ENCODE data around the gene TFR2. TPM values are rescaled to one million over a fixed set of nuclear protein-coding genes. Genes with fewer than 3 reads are reported as not detected.

The TFR2 gene
- 0.31 TPM for total RNA-seq

DNA sequence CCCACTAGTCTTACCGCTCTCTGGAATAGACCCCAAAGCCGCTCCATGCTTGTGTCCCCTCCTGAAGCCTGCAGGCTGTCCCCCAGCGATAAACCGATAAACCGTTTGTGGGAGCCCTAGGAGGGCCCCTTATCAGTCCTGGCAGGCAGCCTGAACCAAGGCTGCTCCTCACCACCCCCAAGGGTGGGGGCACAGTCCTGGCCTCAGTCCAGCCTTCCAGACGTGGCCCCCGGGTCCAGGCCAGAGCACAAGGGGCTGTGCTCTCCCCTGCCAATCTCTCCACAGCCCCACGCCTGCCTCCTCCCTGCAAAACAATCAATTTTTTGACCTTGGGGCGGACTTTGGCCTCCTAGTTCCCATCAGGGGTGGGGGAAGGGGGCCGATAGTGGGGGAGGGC, at the start of gene TFR2:
TSS of gene TFR2 (minus strand) at position 90 of the 397 bp plus-strand sequence. CDS start at position 47, 43 bp downstream.
- Histone ChIP-seq H3K4me1 (ENCODE audit: insufficient read depth, low read length) (no peaks in the 10 kb centered on the region), H3K9me3 (ENCODE audit: low read depth, low read length) (no peaks in the 10 kb centered on the region), H3K27me3 (ENCODE audit: insufficient read depth, low read length) (no peaks in the 10 kb centered on the region), H3K4me3 (ENCODE audit: low read length) (no peak within 1 kb of the TSS)

DNA sequence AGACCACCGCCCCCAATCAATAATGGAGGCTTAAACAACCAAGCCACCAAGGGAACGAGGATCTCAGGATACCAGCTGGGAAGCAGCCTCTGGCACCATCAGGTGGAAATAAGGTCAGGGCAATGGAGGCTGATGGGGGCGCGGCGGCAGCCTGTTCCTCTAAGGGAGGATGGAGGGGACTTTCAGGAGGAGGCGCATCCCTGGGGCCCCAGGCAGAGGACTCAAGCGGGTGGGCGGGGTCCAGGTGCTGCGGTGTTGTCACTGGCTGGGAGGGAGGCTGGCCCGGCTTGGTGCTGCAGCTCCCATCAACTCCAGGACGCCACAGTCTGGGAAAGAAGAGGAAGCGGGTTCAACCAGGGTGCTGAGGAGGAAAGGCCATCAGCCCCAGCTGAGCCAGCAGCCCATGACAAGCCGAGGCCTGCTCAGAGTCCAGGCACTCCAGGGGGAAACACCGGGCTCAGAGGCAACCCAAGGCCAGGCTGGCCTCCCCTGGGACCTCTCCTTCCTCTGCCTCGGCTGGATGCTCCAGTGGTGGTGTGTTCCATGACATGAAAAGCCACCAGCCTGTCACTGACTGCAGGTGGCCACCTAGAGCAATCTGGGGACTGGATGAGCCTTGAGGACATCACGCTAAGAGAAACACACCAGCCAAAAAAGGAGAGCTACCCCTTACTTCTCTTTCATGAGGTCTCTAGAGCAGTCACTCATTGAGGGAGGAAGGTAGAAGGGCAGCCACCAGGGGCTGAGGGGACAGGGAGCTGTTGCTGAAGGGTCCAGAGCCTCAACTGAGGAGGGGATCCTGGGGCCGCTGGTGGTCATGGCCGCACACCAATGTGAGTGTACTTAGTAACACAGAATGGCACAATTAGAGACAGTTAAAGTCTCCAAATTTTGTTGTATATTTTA, 48.1 kb upstream of the TFR2 start:
- Histone ChIP-seq H3K9me3 (ENCODE audit: low read depth, low read length) (no peaks in the 10 kb centered on the region), H3K4me1 (ENCODE audit: insufficient read depth, low read length) (peaks cover 38% of the 10 kb centered on the region), H3K4me3 (ENCODE audit: low read length) (no peak overlapping the region), H3K27me3 (ENCODE audit: insufficient read depth, low read length) (no peaks in the 10 kb centered on the region)

DNA sequence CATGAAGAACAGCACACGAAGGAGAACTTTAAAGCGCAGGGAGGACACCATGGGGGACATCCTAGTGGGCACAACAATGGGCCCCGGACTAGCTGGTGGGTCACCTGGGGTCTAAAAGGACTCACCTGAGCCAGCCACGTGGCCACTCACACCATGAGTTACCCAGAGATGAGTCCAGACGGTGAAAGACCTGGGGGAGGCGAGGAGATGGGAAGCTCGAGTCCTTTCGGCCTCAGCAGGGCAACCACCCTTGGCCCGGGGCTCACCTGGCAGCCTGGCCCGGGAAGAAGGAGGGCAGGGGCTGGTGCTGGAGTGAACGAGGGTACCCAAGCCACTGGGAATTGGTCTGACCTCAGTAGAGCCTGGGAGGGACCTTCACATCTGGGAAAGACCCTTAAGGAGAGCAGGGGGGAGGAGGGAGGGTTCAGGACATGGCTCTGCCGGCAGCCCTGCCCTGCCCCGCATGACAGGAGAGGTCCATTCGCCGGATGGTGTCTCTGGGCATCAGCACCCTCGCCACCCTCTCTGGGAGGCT, 47.0 kb upstream of the TFR2 start:
- Histone ChIP-seq H3K9me3 (ENCODE audit: low read depth, low read length) (no peaks in the 10 kb centered on the region), H3K27me3 (ENCODE audit: insufficient read depth, low read length) (no peaks in the 10 kb centered on the region), H3K4me3 (ENCODE audit: low read length) (no peak overlapping the region), H3K4me1 (ENCODE audit: insufficient read depth, low read length) (peaks cover 37% of the 10 kb centered on the region)

DNA sequence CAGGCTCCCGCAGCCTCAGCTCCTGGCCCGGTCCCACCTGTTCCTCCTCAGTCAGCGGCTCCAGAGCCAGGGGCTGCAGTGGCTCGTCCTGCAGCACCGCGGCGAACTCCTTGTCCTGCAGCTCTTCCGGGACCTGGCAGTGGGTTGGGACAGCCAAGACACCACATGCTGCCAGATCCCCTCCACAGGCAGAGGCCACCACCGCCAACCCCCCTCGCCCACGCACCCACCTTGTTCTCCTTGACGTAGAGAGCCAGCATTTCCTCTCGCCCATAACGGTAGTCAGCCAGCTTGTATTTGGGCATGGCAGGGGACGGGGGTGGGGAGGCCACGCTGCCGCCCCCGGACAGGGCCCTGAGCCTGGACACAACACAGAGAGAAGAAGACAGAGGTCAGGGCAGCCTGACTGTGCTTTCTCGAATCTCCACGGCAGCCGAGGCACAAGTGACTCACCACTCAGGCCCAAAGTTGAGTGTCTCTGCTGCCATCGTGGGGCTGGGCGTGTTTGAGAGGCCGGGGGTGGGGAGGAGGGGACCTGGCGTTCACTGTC, 46.5 kb upstream of the TFR2 start:
- H3K27me3 ChIP-seq (ENCODE audit: insufficient read depth, low read length), result no peaks in the 10 kb centered on the region
- no peaks in the 10 kb centered on the region for H3K9me3 ChIP-seq (ENCODE audit: low read depth, low read length)
- peaks cover 31% of the 10 kb centered on the region for H3K4me1 ChIP-seq (ENCODE audit: insufficient read depth, low read length)
- H3K4me3 ChIP-seq (ENCODE audit: low read length), result no peak overlapping the region

DNA sequence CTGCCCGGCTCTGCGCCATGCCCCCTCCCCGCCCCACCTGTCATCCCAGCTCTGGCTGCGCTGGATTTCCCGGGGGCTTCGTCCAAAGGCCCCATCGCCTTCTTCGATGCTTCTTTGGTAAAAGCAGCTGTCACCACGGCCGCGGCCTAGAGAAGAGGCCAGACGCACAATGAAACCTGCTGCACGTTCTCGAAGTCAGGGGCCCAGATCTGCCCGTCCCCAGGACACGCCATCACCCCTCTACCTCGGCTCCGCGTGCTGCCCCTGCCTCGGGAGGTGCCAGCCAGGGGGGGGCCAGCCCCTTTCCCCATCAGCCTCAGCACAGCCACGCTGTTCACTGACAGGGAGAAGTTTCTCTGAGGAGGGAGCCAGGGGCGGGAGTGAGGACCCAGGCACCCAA, 45.9 kb upstream of the TFR2 start:
- H3K4me3 ChIP-seq (ENCODE audit: low read length), result no peak overlapping the region
- H3K27me3 ChIP-seq (ENCODE audit: insufficient read depth, low read length), result no peaks in the 10 kb centered on the region
- peaks cover 26% of the 10 kb centered on the region for H3K4me1 ChIP-seq (ENCODE audit: insufficient read depth, low read length)
- no peaks in the 10 kb centered on the region for H3K9me3 ChIP-seq (ENCODE audit: low read depth, low read length)

DNA sequence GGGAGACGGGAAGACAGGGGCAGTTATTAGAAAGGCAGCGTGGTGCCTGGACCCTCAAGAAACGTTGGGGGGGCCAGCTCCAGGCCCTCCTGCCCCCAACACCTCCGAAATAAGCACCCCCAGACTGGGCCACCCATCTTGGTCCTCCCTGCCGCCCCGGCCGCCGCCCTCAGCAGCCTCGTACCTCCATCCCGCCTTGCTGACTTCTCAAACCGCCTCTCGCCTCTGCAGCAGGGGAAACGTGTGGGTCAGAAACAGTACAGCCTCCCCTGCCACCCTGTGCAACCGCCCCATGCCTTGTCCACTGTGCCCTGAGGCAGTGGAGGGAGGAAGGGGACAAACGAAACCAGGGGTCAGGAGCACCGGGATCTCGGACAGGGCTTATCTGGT, 45.5 kb upstream of the TFR2 start:
- no peak overlapping the region for H3K4me3 ChIP-seq (ENCODE audit: low read length)
- H3K9me3 ChIP-seq (ENCODE audit: low read depth, low read length), result no peaks in the 10 kb centered on the region
- H3K4me1 ChIP-seq (ENCODE audit: insufficient read depth, low read length), result peaks cover 21% of the 10 kb centered on the region
- no peaks in the 10 kb centered on the region for H3K27me3 ChIP-seq (ENCODE audit: insufficient read depth, low read length)

DNA sequence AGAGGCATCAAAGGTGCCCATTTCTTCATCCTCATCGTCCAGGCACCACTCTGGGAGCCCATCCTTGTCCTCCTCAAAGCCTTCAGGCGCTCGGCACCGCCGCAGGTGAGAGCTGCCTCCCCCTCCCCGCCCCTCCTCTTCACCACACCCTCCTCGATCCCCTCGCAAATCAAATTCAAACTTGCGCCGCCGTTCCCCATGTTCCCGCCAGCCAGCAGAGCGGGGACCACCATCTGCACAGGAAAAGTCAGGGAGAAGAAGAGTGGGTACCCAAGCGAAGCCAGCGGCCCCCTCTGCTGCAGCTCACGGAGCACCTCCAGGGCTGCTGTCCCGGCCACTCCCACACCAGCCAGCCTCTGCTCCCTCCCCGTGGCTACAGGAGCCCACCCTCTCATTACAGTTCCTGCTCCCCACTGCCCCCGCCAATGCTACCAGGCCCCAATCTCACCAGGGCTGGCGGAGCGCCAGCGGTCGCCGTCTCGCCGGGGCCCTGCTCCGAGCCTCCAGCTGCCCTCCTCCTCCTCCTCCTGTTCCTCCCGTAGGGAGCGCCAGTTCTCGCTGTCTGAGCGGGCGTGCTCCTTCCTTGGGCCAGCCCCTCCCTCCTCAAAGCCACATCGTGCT, 45.0 kb upstream of the TFR2 start:
- Histone ChIP-seq H3K4me3 (ENCODE audit: low read length) (no peak overlapping the region), H3K4me1 (ENCODE audit: insufficient read depth, low read length) (peaks cover 16% of the 10 kb centered on the region), H3K9me3 (ENCODE audit: low read depth, low read length) (no peaks in the 10 kb centered on the region), H3K27me3 (ENCODE audit: insufficient read depth, low read length) (no peaks in the 10 kb centered on the region)

DNA sequence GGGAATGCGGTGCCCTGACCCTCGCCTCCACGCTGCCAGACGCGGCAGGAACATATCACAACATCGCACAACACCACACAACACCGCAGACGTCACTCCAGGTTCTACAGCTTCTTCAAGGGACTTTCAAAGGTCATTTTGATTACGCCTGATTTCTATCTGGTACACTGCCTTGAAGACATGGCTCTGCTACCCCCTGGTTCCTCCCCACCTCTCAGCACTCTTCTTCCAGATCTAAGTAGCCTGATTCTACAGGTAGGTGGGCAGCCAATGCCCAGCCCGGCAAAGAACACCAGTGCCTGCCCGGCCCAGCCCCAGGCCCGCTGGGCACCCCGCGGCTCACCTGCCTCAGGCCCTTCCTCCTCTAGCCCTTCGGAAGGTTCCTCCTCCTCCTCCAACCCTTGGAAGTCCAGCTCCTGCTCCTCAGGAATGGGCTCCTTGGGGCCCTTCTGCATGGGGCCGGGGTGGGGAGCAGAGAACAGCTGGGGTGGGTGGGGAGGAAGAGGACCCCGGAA, 44.3 kb upstream of the TFR2 start:
- Histone ChIP-seq H3K4me3 (ENCODE audit: low read length) (no peak overlapping the region), H3K27me3 (ENCODE audit: insufficient read depth, low read length) (no peaks in the 10 kb centered on the region)

DNA sequence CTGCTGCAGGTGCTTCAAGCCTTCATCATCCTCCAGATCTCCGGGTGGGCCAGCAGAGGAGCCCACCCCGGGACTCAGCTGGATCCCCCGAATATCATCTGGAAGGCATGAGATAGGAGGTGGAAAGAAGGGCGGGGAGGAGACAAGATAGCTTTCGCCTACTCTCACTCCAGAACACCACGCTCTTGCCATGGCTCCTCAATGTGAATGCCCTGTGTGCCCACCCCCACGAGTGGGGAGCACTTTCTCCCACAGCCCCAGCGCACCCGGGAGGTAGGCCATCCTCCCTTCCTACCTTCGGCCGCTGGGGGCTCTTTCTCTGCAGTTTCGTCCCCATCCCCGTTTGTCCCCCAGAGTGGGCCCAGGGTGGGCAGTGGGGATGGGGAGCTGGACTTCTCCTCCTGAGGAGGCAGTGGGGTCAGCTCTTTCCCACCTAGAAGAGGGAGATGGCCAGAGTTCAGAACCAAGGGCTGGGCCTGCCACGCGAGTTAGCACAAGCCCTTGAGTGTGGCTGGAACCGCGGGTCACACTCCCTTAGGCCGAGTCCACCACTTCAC, 43.8 kb upstream of the TFR2 start:
- H3K9me3 ChIP-seq (ENCODE audit: low read depth, low read length), result no peaks in the 10 kb centered on the region
- H3K4me1 ChIP-seq (ENCODE audit: insufficient read depth, low read length), result peaks cover 18% of the 10 kb centered on the region
- H3K4me3 ChIP-seq (ENCODE audit: low read length), result no peak overlapping the region
- H3K27me3 ChIP-seq (ENCODE audit: insufficient read depth, low read length), result no peaks in the 10 kb centered on the region

More for the DNA sequence above, 44.3 kb upstream of the TFR2 start:
- Histone ChIP-seq H3K4me1 (ENCODE audit: insufficient read depth, low read length) (peaks cover 14% of the 10 kb centered on the region), H3K9me3 (ENCODE audit: low read depth, low read length) (no peaks in the 10 kb centered on the region)

DNA sequence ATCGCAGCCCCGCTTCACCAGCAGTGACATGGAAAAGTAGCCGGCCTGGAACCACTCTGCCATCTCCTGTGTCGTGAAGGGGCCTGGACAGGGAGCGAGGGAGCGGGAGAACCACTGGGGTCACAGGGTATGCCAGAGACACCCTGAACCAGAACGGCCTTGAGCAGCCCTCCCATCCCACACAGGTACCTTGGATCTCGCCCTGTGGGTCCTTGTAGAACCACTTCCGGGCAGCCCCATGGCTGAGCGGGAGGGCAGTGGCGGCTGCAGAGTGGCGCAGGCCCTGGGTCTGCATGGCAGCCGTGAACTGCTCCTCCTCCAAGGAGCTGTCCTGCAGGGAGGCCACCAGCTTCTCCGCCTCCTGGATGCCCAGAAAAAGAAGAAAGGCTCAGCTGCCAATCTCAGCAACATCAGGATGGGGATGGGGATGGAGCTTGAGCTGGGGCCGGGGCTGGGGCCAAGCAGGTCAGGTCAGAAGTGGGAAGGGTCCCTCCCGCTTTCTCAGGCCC, 43.2 kb upstream of the TFR2 start:
- H3K4me3 ChIP-seq (ENCODE audit: low read length), result no peak overlapping the region
- no peaks in the 10 kb centered on the region for H3K9me3 ChIP-seq (ENCODE audit: low read depth, low read length)
- no peaks in the 10 kb centered on the region for H3K27me3 ChIP-seq (ENCODE audit: insufficient read depth, low read length)
- H3K4me1 ChIP-seq (ENCODE audit: insufficient read depth, low read length), result peaks cover 18% of the 10 kb centered on the region

DNA sequence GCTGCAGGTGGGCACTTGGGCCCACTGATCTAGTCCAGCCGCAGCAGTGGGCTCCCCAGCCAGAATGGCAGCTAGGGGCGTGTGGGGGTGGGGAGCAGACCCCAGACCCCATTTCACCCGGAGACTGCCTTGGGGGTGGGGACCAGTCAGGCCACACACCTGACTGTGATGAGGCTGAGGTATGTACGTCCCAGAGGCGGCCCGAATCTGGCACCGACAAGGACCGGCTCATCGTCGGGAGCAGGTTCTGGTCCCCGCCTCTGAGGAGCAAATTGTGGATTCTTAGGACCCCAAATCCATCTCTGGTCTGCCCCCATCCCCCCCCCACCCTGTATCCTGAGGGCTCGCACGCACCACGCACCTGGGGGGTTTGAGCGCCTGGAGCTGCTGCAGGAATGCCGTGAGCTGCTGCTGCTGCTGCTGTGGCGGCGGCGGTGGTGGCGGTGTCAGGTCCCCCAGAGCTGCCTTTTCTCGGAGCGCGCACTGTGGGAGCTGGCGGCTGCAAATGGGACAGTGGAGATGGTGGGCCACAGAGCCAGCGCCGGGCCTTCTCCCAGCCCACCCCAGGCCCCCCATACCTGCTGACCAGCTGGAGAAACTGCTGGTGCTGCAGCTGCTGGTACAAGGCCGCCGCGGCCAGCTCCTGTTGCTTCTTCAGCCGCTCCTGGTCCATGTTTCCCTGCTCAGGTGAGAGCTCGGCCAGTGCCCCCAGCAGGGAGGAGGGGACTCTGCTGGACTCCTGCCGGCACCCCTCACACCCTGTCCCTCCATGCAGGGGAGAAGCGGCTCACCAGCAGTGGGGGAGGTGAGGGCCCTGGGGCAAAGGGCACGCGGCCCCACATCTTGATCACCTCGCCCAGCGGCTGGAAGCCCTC, 42.5 kb upstream of the TFR2 start:
- H3K4me3 ChIP-seq (ENCODE audit: low read length), result no peak overlapping the region
- H3K4me1 ChIP-seq (ENCODE audit: insufficient read depth, low read length), result peaks cover 22% of the 10 kb centered on the region
- H3K9me3 ChIP-seq (ENCODE audit: low read depth, low read length), result no peaks in the 10 kb centered on the region
- H3K27me3 ChIP-seq (ENCODE audit: insufficient read depth, low read length), result no peaks in the 10 kb centered on the region

DNA sequence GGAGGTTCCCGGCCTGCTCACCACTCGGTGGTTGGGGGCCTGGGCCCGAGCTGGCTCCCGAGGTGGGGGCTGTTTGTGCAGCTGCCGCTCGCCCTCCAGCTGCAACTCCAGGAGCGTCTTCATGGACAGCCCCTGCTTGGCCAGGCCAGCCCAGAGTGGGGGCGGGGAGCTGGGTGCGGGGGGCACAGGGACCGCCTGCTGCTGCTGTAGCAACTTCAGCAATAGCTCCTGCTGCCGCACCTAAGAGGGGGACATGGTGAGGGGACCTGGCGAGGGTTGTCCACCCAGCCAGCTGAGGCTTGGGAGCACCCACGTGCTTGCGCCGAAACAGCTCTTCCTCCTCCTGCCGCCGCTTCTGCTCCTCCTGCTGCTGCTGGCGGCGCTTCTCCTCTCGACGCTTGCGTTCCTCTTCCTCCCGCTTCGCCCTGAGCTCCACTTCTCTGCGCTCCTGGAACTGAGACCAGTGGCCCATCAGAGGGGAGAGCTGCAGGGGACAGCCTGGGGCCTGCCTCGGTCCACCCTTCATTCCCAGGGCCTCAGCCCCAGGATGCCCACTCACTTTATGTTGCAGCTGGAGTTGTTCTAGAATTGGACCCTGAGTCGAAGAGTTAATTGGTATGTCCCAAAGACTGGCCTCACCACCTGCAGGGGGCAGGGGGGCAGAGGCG, 41.8 kb upstream of the TFR2 start:
- H3K27me3 ChIP-seq (ENCODE audit: insufficient read depth, low read length), result no peaks in the 10 kb centered on the region
- no peaks in the 10 kb centered on the region for H3K9me3 ChIP-seq (ENCODE audit: low read depth, low read length)

DNA sequence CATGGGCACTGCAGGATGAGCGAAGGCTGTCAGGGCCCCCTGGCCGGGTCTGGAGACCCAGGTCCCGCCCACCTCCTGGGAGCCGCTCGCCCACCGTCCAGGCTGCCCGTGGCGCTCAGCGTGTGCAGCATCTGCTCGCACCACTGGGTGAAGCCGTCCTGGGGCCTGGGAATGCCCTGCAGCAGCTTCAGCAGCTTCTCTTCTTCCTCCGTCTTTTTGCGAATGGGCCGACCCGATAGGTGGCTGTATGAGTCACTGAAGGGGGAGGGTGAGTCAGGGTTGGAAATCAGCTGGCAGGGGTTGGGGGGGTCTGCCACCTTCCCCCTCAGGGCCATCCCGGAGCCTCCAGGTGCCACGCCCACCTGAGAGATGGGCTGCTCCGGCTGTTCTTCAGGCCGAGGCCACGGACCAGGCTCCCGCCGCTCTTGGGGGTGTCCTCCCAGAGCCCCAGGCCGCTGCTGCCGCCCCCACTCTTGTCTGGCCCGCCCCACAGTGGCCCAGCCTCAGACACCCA, 40.9 kb upstream of the TFR2 start:
- Histone ChIP-seq H3K4me1 (ENCODE audit: insufficient read depth, low read length) (peaks cover 38% of the 10 kb centered on the region), H3K27me3 (ENCODE audit: insufficient read depth, low read length) (no peaks in the 10 kb centered on the region), H3K9me3 (ENCODE audit: low read depth, low read length) (no peaks in the 10 kb centered on the region), H3K4me3 (ENCODE audit: low read length) (no peak overlapping the region)

More for the DNA sequence above, 41.8 kb upstream of the TFR2 start:
- Histone ChIP-seq H3K4me1 (ENCODE audit: insufficient read depth, low read length) (peaks cover 30% of the 10 kb centered on the region), H3K4me3 (ENCODE audit: low read length) (no peak overlapping the region)
